HepG2 (cell line): Measurements from ENCODE around the gene GMEB2. TPM values are rescaled to one million over a fixed set of nuclear protein-coding genes. Genes with fewer than 3 reads are reported as not detected.

Experiments used
- ADNP ChIP-seq: sonication (generic); formaldehyde crosslinking; IDR thresholded peaks from 2 replicates; pipeline ENCODE4 v1.4.0; 2020; ENCODE audit warnings: missing genetic modification reagents
- ATF7-NPFF ChIP-seq: sonication (generic); formaldehyde crosslinking; IDR thresholded peaks from 2 replicates; pipeline ENCODE4 v1.8.1; 2023; ENCODE audit warnings: mild to moderate bottlenecking, low read depth, missing genetic modification reagents, moderate library complexity
- GATA4 ChIP-seq: sonication (generic); IDR thresholded peaks from 2 replicates; pipeline ENCODE4 v1.6.1; 2016; ENCODE audit warnings: antibody characterized with exemption, low read depth, borderline replicate concordance
- GZF1 ChIP-seq: sonication (generic); formaldehyde crosslinking; IDR thresholded peaks from 2 replicates; pipeline ENCODE4 v1.5.1; 2020; ENCODE audit warnings: mild to moderate bottlenecking, missing genetic modification reagents
- HDAC6 ChIP-seq: fragments of 200-600 bp; sonication (generic); IDR thresholded peaks from 2 replicates; pipeline ENCODE4 v1.7.0; 2017; ENCODE audit warnings: mild to moderate bottlenecking, antibody characterized with exemption, low read length, low read depth
- HOXA7 ChIP-seq: sonication (generic); formaldehyde crosslinking; IDR thresholded peaks from 2 replicates; pipeline ENCODE4 v1.8.1; 2022; ENCODE audit warnings: mild to moderate bottlenecking, missing genetic modification reagents, moderate library complexity
- KAT2B ChIP-seq: fragments of 150-350 bp; IDR thresholded peaks from 2 replicates; pipeline ENCODE4 v1.6.1; 2014; ENCODE audit warnings: low read depth, low read length, borderline replicate concordance
- KAT7 ChIP-seq: IDR thresholded peaks from 2 replicates; pipeline ENCODE4 v1.6.1; 2018; ENCODE audit warnings: borderline replicate concordance, missing compliant biosample characterization
- NFE2 ChIP-seq: sonication (generic); formaldehyde crosslinking; IDR thresholded peaks from 2 replicates; pipeline ENCODE4 v1.4.0; 2020; ENCODE audit warnings: missing genetic modification reagents
- NFE2L1 ChIP-seq: sonication (generic); formaldehyde crosslinking; IDR thresholded peaks from 2 replicates; pipeline ENCODE4 v1.4.0; 2020; ENCODE audit warnings: missing genetic modification reagents, mild to moderate bottlenecking, borderline replicate concordance
- PAX8 ChIP-seq: sonication (generic); formaldehyde crosslinking; IDR thresholded peaks from 2 replicates; pipeline ENCODE4 v1.8.0; 2022; ENCODE audit warnings: mild to moderate bottlenecking, missing genetic modification reagents, borderline replicate concordance
- PCBP2 ChIP-seq: fragments of 200-400 bp; formaldehyde crosslinking; optimal IDR thresholded peaks from 2 replicates; pipeline ENCODE3; 2018; ENCODE audit warnings: low read length, low read depth; ENCODE audit not compliant: poor library complexity, severe bottlenecking
- RBFOX2 ChIP-seq: fragments of 200-400 bp; formaldehyde crosslinking; IDR thresholded peaks from 2 replicates; pipeline ENCODE4 v1.6.1; 2017; ENCODE audit warnings: low read depth, mild to moderate bottlenecking, low read length
- REXO4 ChIP-seq: sonication (generic); formaldehyde crosslinking; IDR thresholded peaks from 2 replicates; pipeline ENCODE4 v1.8.0; 2022; ENCODE audit warnings: missing genetic modification reagents, mild to moderate bottlenecking, borderline replicate concordance
- SKI ChIP-seq: fragments of 450-650 bp; IDR thresholded peaks from one replicate; pipeline ENCODE4 v1.6.1; 2018; ENCODE audit warnings: mild to moderate bottlenecking; ENCODE audit not compliant: partially characterized antibody
- TOPORS ChIP-seq: sonication (generic); formaldehyde crosslinking; IDR thresholded peaks from 2 replicates; pipeline ENCODE4 v1.8.0; 2023; ENCODE audit warnings: mild to moderate bottlenecking, missing genetic modification reagents
- ZBTB3 ChIP-seq: sonication (generic); formaldehyde crosslinking; IDR thresholded peaks from 2 replicates; pipeline ENCODE4 v1.4.0; 2020; ENCODE audit warnings: low read depth, mild to moderate bottlenecking, moderate library complexity, missing genetic modification reagents, borderline replicate concordance
- ZNF256 ChIP-seq: sonication (generic); formaldehyde crosslinking; conservative IDR thresholded peaks from 2 replicates; pipeline ENCODE4 v1.4.0; 2020; ENCODE audit warnings: missing genetic modification reagents
- ZNF577 ChIP-seq: sonication (generic); formaldehyde crosslinking; IDR thresholded peaks from 2 replicates; pipeline ENCODE4 v1.4.0; 2020; ENCODE audit warnings: mild to moderate bottlenecking, low read depth, missing genetic modification reagents, borderline replicate concordance
- ZNF670 ChIP-seq: sonication (generic); formaldehyde crosslinking; IDR thresholded peaks from 2 replicates; pipeline ENCODE4 v1.8.0; 2022; ENCODE audit warnings: mild to moderate bottlenecking, missing genetic modification reagents, borderline replicate concordance
- polyA plus RNA-seq, 8 experiments: library from polyadenylated mRNA; depleted of rRNA in 3 of 8; stranded (reverse) in 7 of 8; unstranded in 1 of 8; fragments of >200 nt; fragmentation: Illumina TruSeq in 4 of 8; extraction: Trizol in 4 of 8; gene quantifications; 2 replicates each; pipeline versions ENCODE4 v1.2.1 to v1.2.3, GENCODE V29; 2011 to 2016; ENCODE audit warnings: low read depth in 4 of 8, missing spikeins in 1 of 8, mixed read lengths in 1 of 8; ENCODE audit not compliant: insufficient read depth in 1 of 8
- total RNA-seq, 5 experiments: library from RNA; depleted of rRNA; stranded (reverse); fragments of >200 nt; fragmentation: Illumina TruSeq; extraction: Trizol; gene quantifications; 2 replicates each; pipeline ENCODE4 v1.2.3, GENCODE V29; 2016; ENCODE audit warnings: low read depth in 1 of 5
- TF ChIP-seq, protein P1 (sequence below): sonication (generic); formaldehyde crosslinking; IDR thresholded peaks from 2 replicates; pipeline ENCODE4 v1.4.0; 2020; ENCODE audit warnings: missing genetic modification reagents, borderline replicate concordance
- TF ChIP-seq, protein P2 (sequence below): sonication (generic); formaldehyde crosslinking; IDR thresholded peaks from 2 replicates; pipeline ENCODE4 v1.4.0; 2020; ENCODE audit warnings: missing genetic modification reagents, borderline replicate concordance
- TF ChIP-seq, protein P3 (sequence below): sonication (generic); formaldehyde crosslinking; IDR thresholded peaks from 2 replicates; pipeline ENCODE4 v1.8.1; 2023; ENCODE audit warnings: mild to moderate bottlenecking, missing genetic modification reagents

The GMEB2 gene
- total and polyA plus RNA-seq, 2 of the 13 experiments (the other 11 are each of a cell fraction or from before 2014, with no cell fraction given) = 10.6 to 12.4 TPM

DNA sequence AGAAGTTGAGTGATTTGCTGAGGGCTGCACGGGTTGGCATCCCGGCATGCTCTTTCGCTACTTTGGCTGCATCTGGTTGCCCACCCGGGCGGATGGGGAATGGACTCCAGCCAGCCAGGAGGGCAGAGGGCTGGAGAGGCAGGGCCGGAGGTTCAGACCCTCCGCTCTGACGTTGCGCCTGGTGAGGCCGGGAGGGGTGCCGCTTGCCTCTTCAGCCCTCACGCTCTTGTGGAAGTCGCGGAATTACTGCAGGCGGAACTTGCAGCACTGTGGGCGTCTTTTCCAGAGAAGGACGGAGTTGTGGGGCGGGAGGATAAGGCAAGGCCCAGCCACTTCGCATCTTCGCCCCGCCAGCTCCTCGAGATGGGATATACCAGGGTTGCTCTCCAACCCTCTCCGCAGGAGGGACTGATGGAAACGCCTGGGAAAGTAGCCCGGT is 31.9 kb upstream of the GMEB2 start (continued):
- TF ChIP-seq PCBP2 = no peak
- TF ChIP-seq ATF7-NPFF = no peak
- no peak for TF ChIP-seq ZBTB3 (CRISPR knock-in tag)
- TF ChIP-seq SKI = no peak
- no peak for TF ChIP-seq TOPORS
- TF ChIP-seq HOXA7 (CRISPR knock-in tag) = no peak
- TF ChIP-seq, protein P1, sequence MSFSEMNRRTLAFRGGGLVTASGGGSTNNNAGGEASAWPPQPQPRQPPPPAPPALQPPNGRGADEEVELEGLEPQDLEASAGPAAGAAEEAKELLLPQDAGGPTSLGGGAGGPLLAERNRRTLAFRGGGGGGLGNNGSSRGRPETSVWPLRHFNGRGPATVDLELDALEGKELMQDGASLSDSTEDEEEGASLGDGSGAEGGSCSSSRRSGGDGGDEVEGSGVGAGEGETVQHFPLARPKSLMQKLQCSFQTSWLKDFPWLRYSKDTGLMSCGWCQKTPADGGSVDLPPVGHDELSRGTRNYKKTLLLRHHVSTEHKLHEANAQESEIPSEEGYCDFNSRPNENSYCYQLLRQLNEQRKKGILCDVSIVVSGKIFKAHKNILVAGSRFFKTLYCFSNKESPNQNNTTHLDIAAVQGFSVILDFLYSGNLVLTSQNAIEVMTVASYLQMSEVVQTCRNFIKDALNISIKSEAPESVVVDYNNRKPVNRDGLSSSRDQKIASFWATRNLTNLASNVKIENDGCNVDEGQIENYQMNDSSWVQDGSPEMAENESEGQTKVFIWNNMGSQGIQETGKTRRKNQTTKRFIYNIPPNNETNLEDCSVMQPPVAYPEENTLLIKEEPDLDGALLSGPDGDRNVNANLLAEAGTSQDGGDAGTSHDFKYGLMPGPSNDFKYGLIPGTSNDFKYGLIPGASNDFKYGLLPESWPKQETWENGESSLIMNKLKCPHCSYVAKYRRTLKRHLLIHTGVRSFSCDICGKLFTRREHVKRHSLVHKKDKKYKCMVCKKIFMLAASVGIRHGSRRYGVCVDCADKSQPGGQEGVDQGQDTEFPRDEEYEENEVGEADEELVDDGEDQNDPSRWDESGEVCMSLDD (CRISPR knock-in tag) = no peak
- 0 out of 2 replicates have a peak, but pooled peaks have one; percentile 16 for TF ChIP-seq ZNF670
- TF ChIP-seq NFE2 (CRISPR knock-in tag) = no peak
- no peak for TF ChIP-seq REXO4 (CRISPR knock-in tag)
- no peak for TF ChIP-seq KAT2B
- TF ChIP-seq ZNF577 (CRISPR knock-in tag) = no peak
- no peak for TF ChIP-seq HDAC6
- TF ChIP-seq KAT7 = no peak
- TF ChIP-seq RBFOX2 = no peak
- TF ChIP-seq, protein P2, sequence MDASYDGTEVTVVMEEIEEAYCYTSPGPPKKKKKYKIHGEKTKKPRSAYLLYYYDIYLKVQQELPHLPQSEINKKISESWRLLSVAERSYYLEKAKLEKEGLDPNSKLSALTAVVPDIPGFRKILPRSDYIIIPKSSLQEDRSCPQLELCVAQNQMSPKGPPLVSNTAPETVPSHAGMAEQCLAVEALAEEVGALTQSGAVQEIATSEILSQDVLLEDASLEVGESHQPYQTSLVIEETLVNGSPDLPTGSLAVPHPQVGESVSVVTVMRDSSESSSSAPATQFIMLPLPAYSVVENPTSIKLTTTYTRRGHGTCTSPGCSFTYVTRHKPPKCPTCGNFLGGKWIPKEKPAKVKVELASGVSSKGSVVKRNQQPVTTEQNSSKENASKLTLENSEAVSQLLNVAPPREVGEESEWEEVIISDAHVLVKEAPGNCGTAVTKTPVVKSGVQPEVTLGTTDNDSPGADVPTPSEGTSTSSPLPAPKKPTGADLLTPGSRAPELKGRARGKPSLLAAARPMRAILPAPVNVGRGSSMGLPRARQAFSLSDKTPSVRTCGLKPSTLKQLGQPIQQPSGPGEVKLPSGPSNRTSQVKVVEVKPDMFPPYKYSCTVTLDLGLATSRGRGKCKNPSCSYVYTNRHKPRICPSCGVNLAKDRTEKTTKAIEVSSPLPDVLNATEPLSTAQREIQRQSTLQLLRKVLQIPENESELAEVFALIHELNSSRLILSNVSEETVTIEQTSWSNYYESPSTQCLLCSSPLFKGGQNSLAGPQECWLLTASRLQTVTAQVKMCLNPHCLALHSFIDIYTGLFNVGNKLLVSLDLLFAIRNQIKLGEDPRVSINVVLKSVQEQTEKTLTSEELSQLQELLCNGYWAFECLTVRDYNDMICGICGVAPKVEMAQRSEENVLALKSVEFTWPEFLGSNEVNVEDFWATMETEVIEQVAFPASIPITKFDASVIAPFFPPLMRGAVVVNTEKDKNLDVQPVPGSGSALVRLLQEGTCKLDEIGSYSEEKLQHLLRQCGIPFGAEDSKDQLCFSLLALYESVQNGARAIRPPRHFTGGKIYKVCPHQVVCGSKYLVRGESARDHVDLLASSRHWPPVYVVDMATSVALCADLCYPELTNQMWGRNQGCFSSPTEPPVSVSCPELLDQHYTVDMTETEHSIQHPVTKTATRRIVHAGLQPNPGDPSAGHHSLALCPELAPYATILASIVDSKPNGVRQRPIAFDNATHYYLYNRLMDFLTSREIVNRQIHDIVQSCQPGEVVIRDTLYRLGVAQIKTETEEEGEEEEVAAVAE (CRISPR knock-in tag) = no peak
- TF ChIP-seq, protein P3, sequence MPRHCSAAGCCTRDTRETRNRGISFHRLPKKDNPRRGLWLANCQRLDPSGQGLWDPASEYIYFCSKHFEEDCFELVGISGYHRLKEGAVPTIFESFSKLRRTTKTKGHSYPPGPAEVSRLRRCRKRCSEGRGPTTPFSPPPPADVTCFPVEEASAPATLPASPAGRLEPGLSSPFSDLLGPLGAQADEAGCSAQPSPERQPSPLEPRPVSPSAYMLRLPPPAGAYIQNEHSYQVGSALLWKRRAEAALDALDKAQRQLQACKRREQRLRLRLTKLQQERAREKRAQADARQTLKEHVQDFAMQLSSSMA (CRISPR knock-in tag) = no peak; the same call in 1 of the 2 replicates
- no peak for TF ChIP-seq PAX8 (CRISPR knock-in tag)
- no peak for TF ChIP-seq ADNP (CRISPR knock-in tag)
- TF ChIP-seq GZF1 (CRISPR knock-in tag) = no peak
- no peak for TF ChIP-seq ZNF256 (CRISPR knock-in tag)
- no peak for TF ChIP-seq GATA4
- TF ChIP-seq NFE2L1 (CRISPR knock-in tag) = 0 out of 2 replicates have a peak, but pooled peaks have one; percentile 65
